HG03457 (cell line): Measurements from ENCODE around the gene SIPA1L3.

ENCODE experiments used
- ATAC-seq: cut with Tn5 transposase; IDR thresholded peaks from one replicate; pipeline ENCODE4 v1.9.1; 2021; ENCODE audit warnings: moderate number of reproducible peaks; ENCODE audit not compliant: unreplicated experiment

The SIPA1L3 gene

GRCh38 chr19:38142176-38143035 is 235.4 kb downstream of the SIPA1L3 start:
- no peak for ATAC-seq

DNA sequence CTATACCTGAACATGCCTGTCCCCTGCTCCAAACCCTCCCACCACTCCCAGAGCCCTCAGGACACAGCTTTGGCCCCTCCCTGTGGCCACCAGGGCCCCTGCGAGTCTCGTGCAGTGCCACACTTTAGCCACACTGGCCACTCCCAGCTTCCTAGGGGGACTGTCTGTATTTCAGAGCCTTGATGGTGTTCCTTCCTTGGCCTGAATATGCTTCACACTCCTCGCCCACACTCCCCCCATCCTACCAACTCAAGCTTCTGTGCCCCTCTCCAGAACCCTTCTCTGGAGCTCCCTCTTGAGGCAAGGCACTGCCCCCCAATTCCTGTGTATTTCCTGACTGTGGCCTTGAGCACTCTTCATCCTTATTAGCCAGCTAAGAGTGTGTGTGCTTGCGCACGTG is 236.8 kb downstream of the SIPA1L3 start:
- no peak for ATAC-seq

DNA sequence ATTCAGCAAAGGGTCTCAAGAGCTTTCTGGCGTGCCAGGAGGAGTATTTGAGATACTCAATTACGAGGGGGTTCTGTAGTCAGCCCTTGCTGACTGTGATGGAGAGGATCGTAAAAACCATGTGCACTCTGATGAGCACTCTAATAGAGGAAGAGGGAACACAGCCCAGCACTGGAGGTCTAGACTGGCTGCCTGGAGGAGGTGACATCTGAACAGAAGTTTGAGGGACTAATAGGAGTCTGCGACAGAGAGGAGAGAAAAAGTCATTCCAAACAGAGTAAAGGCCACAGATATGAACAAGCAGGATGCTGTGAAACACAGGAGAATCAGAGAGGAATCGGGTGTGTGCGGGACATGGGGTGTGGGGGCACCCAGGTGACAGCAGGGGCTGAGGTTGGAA is 237.7 kb downstream of the SIPA1L3 start:
- ATAC-seq, result no peak

- ATAC-seq, result no peak
Observed at GRCh38 chr19:38145623-38146022, 238.6 kb downstream of the SIPA1L3 start.

- no peak for ATAC-seq
Observed at GRCh38 chr19:38148337-38148736, 241.3 kb downstream of the SIPA1L3 start.

- no peak for ATAC-seq
Observed at GRCh38 chr19:38149661-38150061, 242.7 kb downstream of the SIPA1L3 start.

GRCh38 chr19:38151242-38151641 is 244.2 kb downstream of the SIPA1L3 start:
- no peak for ATAC-seq

DNA sequence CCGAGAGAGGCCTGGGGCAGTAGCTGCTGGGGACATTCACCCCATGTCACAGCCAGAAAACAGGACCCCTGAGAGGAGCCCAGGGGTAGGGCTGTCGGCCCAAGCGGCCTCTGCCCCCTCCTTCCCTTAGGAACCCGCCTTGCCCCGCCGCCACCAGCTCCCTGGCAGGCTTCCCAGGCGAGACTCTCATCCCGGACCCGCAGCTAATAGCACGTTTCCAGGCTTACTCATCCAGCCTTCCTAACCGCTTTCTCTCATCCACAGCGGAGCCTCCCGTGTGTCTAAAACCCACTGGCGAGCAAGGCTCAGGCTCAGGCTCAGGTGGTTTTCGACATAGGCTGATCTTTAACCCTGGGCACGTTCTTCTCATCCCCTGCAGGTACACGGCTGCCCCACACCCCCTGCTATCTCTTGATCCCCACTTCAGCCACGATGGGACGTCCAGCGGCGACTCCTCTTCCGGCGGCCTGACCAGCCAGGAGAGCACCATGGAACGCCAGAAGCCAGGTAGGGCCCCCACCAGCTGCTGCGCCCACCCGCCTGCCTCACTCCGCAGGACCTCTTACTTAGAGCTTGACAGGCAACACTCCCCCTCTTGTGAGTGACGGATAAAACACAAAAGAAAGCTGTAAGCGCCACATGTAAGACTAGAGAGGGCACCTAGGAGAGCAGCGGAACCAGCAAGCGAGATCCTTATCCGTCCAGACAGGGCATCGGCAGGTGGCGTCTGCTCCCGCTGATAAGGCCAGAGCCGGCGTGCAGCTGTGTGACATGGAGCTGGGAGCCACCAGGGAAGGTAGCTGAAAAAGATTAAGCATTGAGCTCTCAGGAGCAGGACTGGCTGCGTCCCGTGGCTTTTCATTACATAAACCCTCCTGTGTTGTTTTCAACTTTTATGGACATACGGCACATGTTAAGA is 245.7 kb downstream of the SIPA1L3 start:
- ATAC-seq, result no peak

- ATAC-seq, result no peak
Observed at GRCh38 chr19:38155453-38155852, 248.4 kb downstream of the SIPA1L3 start.

- no peak for ATAC-seq
Observed at GRCh38 chr19:38158730-38159129, 251.7 kb downstream of the SIPA1L3 start.

DNA sequence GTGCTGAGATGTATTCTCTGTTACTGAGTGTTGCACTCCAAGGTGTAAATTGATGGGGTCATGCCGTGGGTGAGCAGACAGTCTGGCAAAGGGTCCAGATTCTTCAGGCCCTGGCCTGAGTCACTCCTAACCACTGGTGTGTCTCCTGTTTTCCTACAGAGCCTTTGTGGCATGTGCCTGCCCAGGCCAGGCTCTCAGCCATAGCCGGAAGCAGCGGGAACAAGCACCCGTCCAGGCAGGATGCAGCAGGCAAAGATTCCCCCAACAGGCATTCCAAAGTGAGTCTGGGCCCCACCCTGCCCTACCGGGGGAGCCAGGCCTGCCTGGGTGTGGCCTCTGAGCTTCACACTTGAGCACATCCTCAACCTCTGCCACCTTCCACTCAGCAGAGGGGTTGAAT is 255.1 kb downstream of the SIPA1L3 start:
- ATAC-seq, result no peak

- no peak for ATAC-seq
Observed at GRCh38 chr19:38162632-38163031, 255.6 kb downstream of the SIPA1L3 start.

GRCh38 chr19:38163419-38164290 is 256.6 kb downstream of the SIPA1L3 start:
- ATAC-seq, result no peak

GRCh38 chr19:38164526-38164925 is 257.5 kb downstream of the SIPA1L3 start:
- no peak for ATAC-seq

- ATAC-seq, result no peak
Observed at GRCh38 chr19:38165335-38165734, 258.3 kb downstream of the SIPA1L3 start.

DNA sequence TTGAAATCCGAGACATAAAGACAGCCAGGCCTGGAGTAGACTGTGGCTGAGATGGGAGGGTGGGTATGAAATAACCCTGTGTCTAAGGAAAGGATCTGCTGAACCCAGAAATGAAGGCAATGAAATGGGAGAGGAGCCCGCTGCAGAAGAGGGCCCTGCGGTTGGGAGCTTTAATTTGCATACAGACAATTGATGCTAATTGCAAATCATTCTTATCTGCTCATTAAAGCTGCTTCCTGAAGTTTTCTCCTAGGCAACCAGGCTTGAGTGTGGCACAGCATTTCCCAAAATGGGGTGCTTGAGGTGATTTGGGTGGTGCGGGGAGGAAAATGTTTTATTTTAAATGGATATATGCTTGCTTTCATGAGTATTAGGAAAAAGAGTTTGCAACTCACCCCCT is 261.6 kb downstream of the SIPA1L3 start:
- ATAC-seq, result no peak

GRCh38 chr19:38170334-38170733 is 263.3 kb downstream of the SIPA1L3 start:
- ATAC-seq, result no peak

DNA sequence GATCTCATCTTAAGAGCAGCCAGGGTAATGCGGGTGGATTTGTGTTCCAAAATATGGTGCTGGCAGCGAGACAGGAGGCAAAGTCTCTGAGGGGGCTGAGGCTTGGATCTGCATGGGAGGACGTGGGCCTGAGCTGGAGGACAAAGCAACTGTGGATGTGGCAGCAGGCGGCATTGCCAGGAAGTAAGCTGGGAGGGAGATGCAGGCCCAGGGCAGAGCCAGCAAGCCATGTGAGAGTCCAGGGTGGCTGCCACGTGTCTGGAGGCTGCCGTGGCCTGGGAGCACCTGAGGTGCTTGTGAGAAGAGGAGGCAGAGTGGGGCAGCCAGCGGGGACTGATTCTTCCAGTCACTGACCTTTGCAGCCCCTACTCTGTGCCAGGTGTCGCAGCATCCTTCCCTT is 265.0 kb downstream of the SIPA1L3 start:
- ATAC-seq, result no peak

GRCh38 chr19:38173291-38174041 is 266.5 kb downstream of the SIPA1L3 start:
- no peak for ATAC-seq

DNA sequence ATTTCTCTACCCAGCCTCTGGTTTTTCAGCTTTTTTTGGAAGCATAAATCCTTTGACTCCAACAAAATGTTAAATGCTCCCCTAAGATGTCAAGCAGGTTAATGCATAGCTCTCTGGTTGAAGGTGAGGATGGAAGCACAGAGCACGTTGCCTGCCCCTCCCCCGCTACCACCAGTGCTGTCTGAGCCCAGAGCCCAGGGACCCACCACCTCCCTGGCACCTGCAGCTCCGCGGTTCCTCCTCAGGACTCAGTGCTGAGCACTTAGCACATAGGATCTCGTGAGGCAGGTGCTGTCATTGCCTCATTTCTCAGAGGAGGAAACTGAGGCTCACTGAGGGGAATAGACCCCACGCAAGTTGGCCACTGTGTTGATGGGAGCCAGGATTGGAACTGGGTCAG is 268.4 kb downstream of the SIPA1L3 start:
- ATAC-seq, result no peak
